ENCODE results near the gene HSF2. TPM values are rescaled to one million over a fixed set of nuclear protein-coding genes. Genes with fewer than 3 reads are reported as not detected.

Gene HSF2
- total and polyA plus RNA-seq, 10 of the 15 experiments (the other 5 are each of a cell fraction or from before 2014, with no cell fraction given) = 9.5 to 38.3 (median 16.8) TPM

GRCh38 chr6:122399348-122400120 lies at the start of gene HSF2 (continued):
- no peak for TF ChIP-seq HDAC6 (IDR thresholded peaks at IDR 0.05; ENCODE audit: unreplicated experiment)
- no peak for TF ChIP-seq TCF12 (IDR thresholded peaks at IDR 0.05; ENCODE audit: low read depth, low read length)
- TF ChIP-seq CREM (IDR thresholded peaks at IDR 0.05; ENCODE audit: low read depth) = peak; percentile 65; the same call in 1 of the 2 replicates
- 0 out of 2 replicates have a peak, but pooled peaks have one; percentile 33 for TF ChIP-seq NFXL1 (IDR thresholded peaks at IDR 0.05; ENCODE audit: borderline replicate concordance)
- TF ChIP-seq E2F4 (IDR thresholded peaks at IDR 0.05; ENCODE audit: low read depth, low read length) = 0 out of 2 replicates have a peak, but pooled peaks have one; percentile 40
- TF ChIP-seq RBBP5 (conservative IDR thresholded peaks at IDR 0.05) = no peak
- peak; percentile 68; the same call in 1 of the 2 replicates for TF ChIP-seq ZNF217 (IDR thresholded peaks at IDR 0.05)
- peak; percentile 48 for TF ChIP-seq ZNF687 (IDR thresholded peaks at IDR 0.05)
- TF ChIP-seq POLR2A (IDR thresholded peaks at IDR 0.05; ENCODE audit: low read depth, low read length) = peak; percentile 81
- TF ChIP-seq ZBED1 (IDR thresholded peaks at IDR 0.05; ENCODE audit: borderline replicate concordance) = no peak
- TF ChIP-seq IRF5 (IDR thresholded peaks at IDR 0.05; ENCODE audit: borderline replicate concordance) = no peak
- peak; percentile 43; the same call in 1 of the 2 replicates for TF ChIP-seq NRF1 (conservative IDR thresholded peaks at IDR 0.05; ENCODE audit: low read depth, low read length)
- peak; percentile 73 for TF ChIP-seq USF2 (IDR thresholded peaks at IDR 0.05; ENCODE audit: borderline replicate concordance, low read depth, low read length)
- TF ChIP-seq CREB1 (IDR thresholded peaks at IDR 0.05; ENCODE audit: low read depth) = peak; percentile 62
- TF ChIP-seq BACH1 (IDR thresholded peaks at IDR 0.05; ENCODE audit: borderline replicate concordance) = peak; percentile 54; the same call in 1 of the 2 replicates
- no peak for TF ChIP-seq REST (IDR thresholded peaks at IDR 0.05; ENCODE audit: low read depth, low read length)
- TF ChIP-seq CHD2 (IDR thresholded peaks at IDR 0.05; ENCODE audit: borderline replicate concordance, low read depth, low read length) = peak; percentile 88
